Progenitor cell of endocrine pancreas (in vitro differentiated cells): ENCODE measurements around the gene MRPL20. TPM values are rescaled to one million over a fixed set of nuclear protein-coding genes. Genes with fewer than 3 reads are reported as not detected.

Experiments used
- DNase-seq: peaks from one replicate; pipeline ENCODE4 v3.0.0; 2021; ENCODE audit warnings: low spot score; ENCODE audit not compliant: unreplicated experiment
- H3K27ac Mint-ChIP-seq: 2 replicates; pipeline ENCODE4 v1.8.0; 2021; ENCODE audit warnings: mild to moderate bottlenecking, moderate library complexity, mixed read lengths
- H3K27me3 Mint-ChIP-seq: 2 replicates; pipeline ENCODE4 v1.8.0; 2021; ENCODE audit warnings: mixed read lengths
- H3K36me3 Mint-ChIP-seq: 2 replicates; pipeline ENCODE4 v1.8.0; 2022; ENCODE audit warnings: mixed read lengths; ENCODE audit not compliant: insufficient read depth
- H3K4me1 Mint-ChIP-seq: 2 replicates; pipeline ENCODE4 v1.8.0; 2021; ENCODE audit warnings: low read depth, mixed read lengths
- H3K4me3 Mint-ChIP-seq: 2 replicates; pipeline ENCODE4 v1.8.0; 2021; ENCODE audit warnings: low read depth, mild to moderate bottlenecking, moderate library complexity, mixed read lengths
- H3K9me3 Mint-ChIP-seq: 2 replicates; pipeline ENCODE4 v1.8.0; 2021; ENCODE audit warnings: low read depth, mixed read lengths
- CTCF ChIP-seq: fragments of 200-600 bp; sonication (generic); IDR thresholded peaks from one replicate; pipeline ENCODE4 v1.5.0; 2021; ENCODE audit warnings: antibody characterized with exemption, mild to moderate bottlenecking; ENCODE audit not compliant: unreplicated experiment
- total RNA-seq: library from RNA; stranded (reverse); gene quantifications from 2 replicates; pipeline ENCODE4 v1.2.1, GENCODE V29; 2021

The MRPL20 gene
- total RNA-seq, 1 donor from 2014 or later = 109 TPM

- H3K4me1 Mint-ChIP-seq = peaks cover 16% of the 10 kb centered on the region
- H3K36me3 Mint-ChIP-seq = no peaks in the 10 kb centered on the region
- DNase-seq = peak; percentile 21
- peak within 1 kb of the TSS; percentile 92 for H3K27ac Mint-ChIP-seq
- H3K4me3 Mint-ChIP-seq = peak within 1 kb of the TSS; percentile 69
- peaks cover 16% of the 10 kb centered on the region for H3K27me3 Mint-ChIP-seq
- no peaks in the 10 kb centered on the region for H3K9me3 Mint-ChIP-seq
- no peak for TF ChIP-seq CTCF
These were observed 48.4 kb downstream of the MRPL20 start, which contains the start of gene MXRA8 for GRCh38 chr1:1358433-1359271. TSS of gene MXRA8 (minus strand) at chr1:1358555. CDS start at chr1:1358504, 51 bp downstream.

GRCh38 chr1:1357871-1358432 is 49.1 kb downstream of the MRPL20 start:
- TF ChIP-seq CTCF = no peak
- peaks cover 16% of the 10 kb centered on the region for H3K4me1 Mint-ChIP-seq
- peak overlapping the region; percentile 92 for H3K27ac Mint-ChIP-seq
- DNase-seq = no peak
- H3K36me3 Mint-ChIP-seq = no peaks in the 10 kb centered on the region
- H3K9me3 Mint-ChIP-seq = no peaks in the 10 kb centered on the region
- peak overlapping the region; percentile 69 for H3K4me3 Mint-ChIP-seq
- peaks cover 18% of the 10 kb centered on the region for H3K27me3 Mint-ChIP-seq

DNA sequence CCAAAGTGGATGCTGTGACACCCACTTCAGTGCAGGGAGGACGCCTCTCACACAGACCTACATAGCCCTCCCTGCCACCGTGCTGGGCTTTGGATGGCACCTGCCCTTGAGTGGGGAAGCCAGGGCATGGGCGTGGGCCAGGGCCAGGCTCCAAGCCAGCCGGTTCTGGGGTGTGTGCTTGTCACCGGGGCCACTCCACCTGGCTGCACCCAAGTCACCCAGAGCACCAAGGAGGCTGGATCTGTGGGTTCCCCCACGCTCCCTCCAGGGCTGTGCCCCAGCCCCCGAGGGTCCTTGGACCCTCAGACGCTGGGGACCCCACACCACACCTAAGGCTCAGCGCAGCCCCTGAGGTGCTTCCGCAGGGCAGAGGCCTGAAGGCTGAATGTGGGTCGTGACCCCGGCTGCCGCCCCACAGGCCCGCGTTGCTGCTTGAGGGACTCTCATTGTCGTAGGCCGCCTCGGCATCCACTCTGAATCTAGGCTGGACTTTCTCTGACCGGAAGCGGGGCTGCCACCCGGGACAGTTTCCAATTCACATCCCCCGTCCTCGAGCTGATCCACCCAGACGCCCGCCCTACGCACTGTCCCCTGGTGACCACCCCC is 50.2 kb downstream of the MRPL20 start:
- Mint-ChIP-seq H3K4me3 (peak overlapping the region; percentile 69), H3K27me3 (peaks cover 23% of the 10 kb centered on the region), H3K4me1 (peaks cover 14% of the 10 kb centered on the region), H3K36me3 (no peaks in the 10 kb centered on the region), H3K27ac (no peak overlapping the region), H3K9me3 (no peaks in the 10 kb centered on the region)
- no peak for TF ChIP-seq CTCF
- no peak for DNase-seq

DNA sequence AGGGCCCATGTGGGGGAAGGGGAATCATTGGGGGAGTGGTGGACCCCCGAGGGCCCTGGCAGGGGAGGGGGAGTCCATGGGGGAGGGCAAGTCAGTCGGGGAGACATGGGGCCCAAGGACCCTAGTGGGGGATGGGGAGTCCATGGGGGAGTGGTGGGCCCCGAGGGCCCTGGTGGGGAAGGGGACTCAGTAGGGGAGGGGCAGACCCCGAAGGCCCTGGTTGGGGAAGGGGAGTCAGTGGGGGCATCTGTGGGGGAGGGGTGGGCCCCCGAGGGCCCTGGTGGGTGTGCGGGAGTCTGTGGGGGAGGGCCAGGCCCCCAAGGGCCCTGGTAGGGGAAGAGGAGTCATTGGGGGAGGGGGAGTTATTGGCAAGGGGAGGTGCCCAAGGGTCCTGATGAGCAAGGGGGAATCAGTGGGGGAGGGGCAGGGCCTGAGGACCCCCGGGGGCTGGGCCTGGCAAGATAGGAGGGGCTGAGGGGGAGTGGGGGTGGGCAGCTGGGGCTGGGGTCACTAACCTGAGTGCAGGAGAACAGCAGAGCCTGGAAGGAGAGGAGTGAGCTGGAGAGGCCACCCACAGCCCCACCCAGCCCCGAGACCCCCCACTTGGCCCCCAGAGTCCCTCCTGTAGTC is 50.8 kb downstream of the MRPL20 start:
- peaks cover 22% of the 10 kb centered on the region for H3K27me3 Mint-ChIP-seq
- no peaks in the 10 kb centered on the region for H3K36me3 Mint-ChIP-seq
- H3K27ac Mint-ChIP-seq = no peak overlapping the region
- peaks cover 14% of the 10 kb centered on the region for H3K4me1 Mint-ChIP-seq
- H3K4me3 Mint-ChIP-seq = no peak overlapping the region
- TF ChIP-seq CTCF = no peak
- H3K9me3 Mint-ChIP-seq = no peaks in the 10 kb centered on the region
- no peak for DNase-seq

DNA sequence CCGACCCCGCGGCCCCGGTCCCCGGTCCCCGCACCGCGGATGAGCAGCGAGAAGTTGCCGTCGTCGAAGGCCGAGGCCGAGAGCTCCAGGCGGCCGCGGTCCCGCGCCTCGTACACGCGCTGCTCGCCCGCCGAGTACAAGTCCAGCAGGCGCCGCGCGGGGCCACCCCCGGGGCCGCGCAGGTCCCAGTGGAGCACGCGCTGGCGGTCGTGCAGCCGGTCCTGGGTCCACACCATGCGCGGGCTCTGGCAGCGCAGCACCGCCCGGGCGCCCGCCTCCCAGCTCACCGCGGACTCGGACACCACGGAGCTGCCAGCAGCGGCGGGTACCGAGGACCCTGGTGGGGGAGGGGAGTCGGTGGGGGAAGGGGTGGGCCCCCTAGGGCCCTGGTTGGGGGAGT is 51.7 kb downstream of the MRPL20 start:
- H3K4me3 Mint-ChIP-seq = no peak overlapping the region
- TF ChIP-seq CTCF = no peak
- H3K36me3 Mint-ChIP-seq = no peaks in the 10 kb centered on the region
- peaks cover 12% of the 10 kb centered on the region for H3K4me1 Mint-ChIP-seq
- H3K27ac Mint-ChIP-seq = no peak overlapping the region
- DNase-seq = no peak
- peaks cover 17% of the 10 kb centered on the region for H3K27me3 Mint-ChIP-seq
- H3K9me3 Mint-ChIP-seq = no peaks in the 10 kb centered on the region
